ENCODE measurements around the gene MBTPS1.

Gene MBTPS1

GRCh38 chr16:84116720-84117493 lies at the start of gene MBTPS1:
Gene MBTPS1, minus strand, starts transcription at chr16:84116942. Its CDS starts 15,159 bp downstream, at chr16:84101783.
- peak; percentile 97 for DNase-seq (ENCODE audit: low spot score)

GRCh38 chr16:84165746-84166145 lies 49.0 kb upstream of the MBTPS1 start:
- no peak for DNase-seq (ENCODE audit: low spot score)

- no peak for DNase-seq (ENCODE audit: low spot score)
These were observed 45.1 kb upstream of the MBTPS1 start for GRCh38 chr16:84161801-84162200.

GRCh38 chr16:84161037-84161436 lies 44.3 kb upstream of the MBTPS1 start:
- no peak for DNase-seq (ENCODE audit: low spot score)

GRCh38 chr16:84159800-84160199 lies 43.1 kb upstream of the MBTPS1 start:
- DNase-seq (ENCODE audit: low spot score): no peak

GRCh38 chr16:84159007-84159406 lies 42.3 kb upstream of the MBTPS1 start:
- no peak for DNase-seq (ENCODE audit: low spot score)

GRCh38 chr16:84156342-84156784 lies 39.6 kb upstream of the MBTPS1 start:
- no peak for DNase-seq (ENCODE audit: low spot score)

GRCh38 chr16:84155771-84156170 lies 39.0 kb upstream of the MBTPS1 start:
- no peak for DNase-seq (ENCODE audit: low spot score)

- DNase-seq (ENCODE audit: low spot score): no peak
These were observed 38.5 kb upstream of the MBTPS1 start for GRCh38 chr16:84155226-84155625.

GRCh38 chr16:84153660-84154214 lies 37.0 kb upstream of the MBTPS1 start:
- DNase-seq (ENCODE audit: low spot score): no peak

- no peak for DNase-seq (ENCODE audit: low spot score)
These were observed 34.2 kb upstream of the MBTPS1 start for GRCh38 chr16:84150926-84151325.

- peak; percentile 92 for DNase-seq (ENCODE audit: low spot score)
These were observed 28.3 kb upstream of the MBTPS1 start, which contains the start of the genes DNAAF1 and HSDL1 for GRCh38 chr16:84144859-84145639. Gene DNAAF1, plus strand, starts transcription at chr16:84145308. Its CDS starts 133 bp downstream, at chr16:84145441. Gene HSDL1, minus strand, starts transcription at chr16:84145177. Its CDS starts 13,856 bp downstream, at chr16:84131321.

GRCh38 chr16:84144209-84144858 lies 27.6 kb upstream of the MBTPS1 start:
- peak; percentile 25 for DNase-seq (ENCODE audit: low spot score)

GRCh38 chr16:84143784-84144199 lies 27.1 kb upstream of the MBTPS1 start:
- DNase-seq (ENCODE audit: low spot score): no peak

GRCh38 chr16:84143081-84143480 lies 26.3 kb upstream of the MBTPS1 start:
- no peak for DNase-seq (ENCODE audit: low spot score)

GRCh38 chr16:84141143-84141670 lies 24.5 kb upstream of the MBTPS1 start:
- no peak for DNase-seq (ENCODE audit: low spot score)

GRCh38 chr16:84139628-84140258 lies 23.0 kb upstream of the MBTPS1 start:
- no peak for DNase-seq (ENCODE audit: low spot score)

- peak; percentile 37 for DNase-seq (ENCODE audit: low spot score)
These were observed 22.3 kb upstream of the MBTPS1 start for GRCh38 chr16:84138824-84139627.

GRCh38 chr16:84138500-84138823 lies 21.7 kb upstream of the MBTPS1 start:
- no peak for DNase-seq (ENCODE audit: low spot score)

GRCh38 chr16:84137769-84138357 lies 21.1 kb upstream of the MBTPS1 start:
- DNase-seq (ENCODE audit: low spot score): no peak
